Loucy (cell line): ENCODE results near the gene GBA2.

ENCODE experiments used
- CTCF ChIP-seq: fragments of 200-600 bp; sonication (generic); conservative IDR thresholded peaks from 2 replicates; pipeline ENCODE4 v1.5.1; 2014; ENCODE audit warnings: mild to moderate bottlenecking, antibody characterized with exemption, low read length
- EZH2phosphoT487 ChIP-seq: fragments of 200-600 bp; IDR thresholded peaks from 2 replicates; pipeline ENCODE4 v1.6.1; 2018; ENCODE audit warnings: antibody characterized with exemption, mild to moderate bottlenecking, moderate library complexity, borderline replicate concordance

- TF ChIP-seq CTCF (no peak), EZH2phosphoT487 (no peak)
Measured at GRCh38 chr9:35725362-35725761, 23.7 kb downstream of the GBA2 start.
